ENCODE results near the gene PLPPR5. TPM values are rescaled to one million over a fixed set of nuclear protein-coding genes. Genes with fewer than 3 reads are reported as not detected.

The PLPPR5 gene
- total and polyA plus RNA-seq, 9 of the 15 experiments (the other 6 are each of a cell fraction or from before 2014, with no cell fraction given) = not detected

DNA sequence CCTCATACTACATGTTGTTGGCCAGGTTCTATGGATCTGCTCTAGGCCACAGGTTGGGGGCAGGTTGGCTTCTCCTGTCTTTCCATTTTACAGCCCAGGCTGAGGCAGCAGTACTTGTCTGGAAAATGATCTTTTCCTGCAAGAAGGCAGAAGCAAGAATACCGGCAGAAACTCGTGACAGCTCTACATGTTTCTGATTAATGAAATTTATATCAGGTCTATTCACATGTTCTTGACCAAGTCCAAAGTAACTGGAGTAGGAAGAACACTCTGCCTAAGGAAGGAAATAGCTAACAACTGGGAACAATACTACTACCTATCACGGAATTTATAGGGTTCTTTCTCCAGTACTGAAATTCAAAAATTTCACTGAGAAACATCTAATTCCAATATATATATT lies 98.3 kb downstream of the PLPPR5 start (continued):
- TF ChIP-seq, protein P1, sequence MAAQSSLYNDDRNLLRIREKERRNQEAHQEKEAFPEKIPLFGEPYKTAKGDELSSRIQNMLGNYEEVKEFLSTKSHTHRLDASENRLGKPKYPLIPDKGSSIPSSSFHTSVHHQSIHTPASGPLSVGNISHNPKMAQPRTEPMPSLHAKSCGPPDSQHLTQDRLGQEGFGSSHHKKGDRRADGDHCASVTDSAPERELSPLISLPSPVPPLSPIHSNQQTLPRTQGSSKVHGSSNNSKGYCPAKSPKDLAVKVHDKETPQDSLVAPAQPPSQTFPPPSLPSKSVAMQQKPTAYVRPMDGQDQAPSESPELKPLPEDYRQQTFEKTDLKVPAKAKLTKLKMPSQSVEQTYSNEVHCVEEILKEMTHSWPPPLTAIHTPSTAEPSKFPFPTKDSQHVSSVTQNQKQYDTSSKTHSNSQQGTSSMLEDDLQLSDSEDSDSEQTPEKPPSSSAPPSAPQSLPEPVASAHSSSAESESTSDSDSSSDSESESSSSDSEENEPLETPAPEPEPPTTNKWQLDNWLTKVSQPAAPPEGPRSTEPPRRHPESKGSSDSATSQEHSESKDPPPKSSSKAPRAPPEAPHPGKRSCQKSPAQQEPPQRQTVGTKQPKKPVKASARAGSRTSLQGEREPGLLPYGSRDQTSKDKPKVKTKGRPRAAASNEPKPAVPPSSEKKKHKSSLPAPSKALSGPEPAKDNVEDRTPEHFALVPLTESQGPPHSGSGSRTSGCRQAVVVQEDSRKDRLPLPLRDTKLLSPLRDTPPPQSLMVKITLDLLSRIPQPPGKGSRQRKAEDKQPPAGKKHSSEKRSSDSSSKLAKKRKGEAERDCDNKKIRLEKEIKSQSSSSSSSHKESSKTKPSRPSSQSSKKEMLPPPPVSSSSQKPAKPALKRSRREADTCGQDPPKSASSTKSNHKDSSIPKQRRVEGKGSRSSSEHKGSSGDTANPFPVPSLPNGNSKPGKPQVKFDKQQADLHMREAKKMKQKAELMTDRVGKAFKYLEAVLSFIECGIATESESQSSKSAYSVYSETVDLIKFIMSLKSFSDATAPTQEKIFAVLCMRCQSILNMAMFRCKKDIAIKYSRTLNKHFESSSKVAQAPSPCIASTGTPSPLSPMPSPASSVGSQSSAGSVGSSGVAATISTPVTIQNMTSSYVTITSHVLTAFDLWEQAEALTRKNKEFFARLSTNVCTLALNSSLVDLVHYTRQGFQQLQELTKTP (IDR thresholded peaks at IDR 0.05; ENCODE audit: low read depth in 1 of 2, partially characterized antibody in 2 of 2) = no peak
- TF ChIP-seq ILK (tag; IDR thresholded peaks at IDR 0.05; ENCODE audit: borderline replicate concordance, low read depth) = no peak

DNA sequence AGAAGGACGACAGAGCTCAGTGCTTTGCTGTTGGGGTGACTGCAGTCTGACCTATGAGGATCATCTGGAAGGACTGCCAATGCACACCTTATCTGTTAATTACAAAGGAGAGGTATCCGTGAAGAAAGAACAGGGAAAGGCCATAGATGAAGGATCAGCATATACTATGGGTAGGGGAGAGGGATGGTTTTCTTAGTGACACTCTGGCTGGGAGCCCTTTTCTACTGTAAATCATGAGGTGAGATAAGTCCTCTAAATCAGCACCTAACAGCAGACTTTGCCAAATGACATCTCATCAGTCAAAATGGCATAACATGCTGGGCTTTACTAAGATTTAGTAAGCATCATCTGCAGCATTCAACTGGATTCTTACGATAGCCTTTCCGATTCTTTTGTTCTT lies 100.0 kb downstream of the PLPPR5 start:
- 0 out of 2 replicates have a peak, but pooled peaks cover 3% of the 10 kb centered on the region for H3K9me3 ChIP-seq (replicated peaks; ENCODE audit: control insufficient read depth, insufficient read depth, low read depth, low read length)
- intact Hi-C loops (cut with micrococcal nuclease) (no loop called here), in situ Hi-C loops (cut with MboI) (no loop called here)
- H3K4me3 ChIP-seq = no peak overlapping the region
- ChIA-PET CTCF (ENCODE audit: low intra/inter-chr PET ratio) (no interaction called here), POLR2A (no interaction called here)
- no peaks in the 10 kb centered on the region for H3K36me3 ChIP-seq (ENCODE audit: control insufficient read depth, insufficient read depth, low read length)
- H3K9me1 ChIP-seq (ENCODE audit: control insufficient read depth, insufficient read depth, low read length) = no peaks in the 10 kb centered on the region
- no peaks in the 10 kb centered on the region for H3K4me1 ChIP-seq (replicated peaks in 1 of 2; ENCODE audit: control insufficient read depth in 2 of 2, insufficient read depth in 2 of 2, low read length in 2 of 2)
- WGBS (ENCODE audit: insufficient coverage, low coverage, missing lambda C conversion rate) = 0% methylated on average over 4 of the region's 4 CpGs
- no peak for DNase-seq (ENCODE audit: extremely low read depth in 1 of 4, low spot score in 3 of 4)
- no peak overlapping the region for H3K27ac ChIP-seq (ENCODE audit: extremely low read depth, low read depth, low read length)
- H2AFZ ChIP-seq (ENCODE audit: low read depth, low read length) = no peak overlapping the region
- H3K9ac ChIP-seq (ENCODE audit: insufficient read depth in 1 of 2, low read depth in 2 of 2, low read length in 2 of 2) = no peak overlapping the region
- TF ChIP-seq EWSR1 (IDR thresholded peaks at IDR 0.05; ENCODE audit: borderline replicate concordance, low read depth, partially characterized antibody) (no peak), PTBP1 (IDR thresholded peaks at IDR 0.05; ENCODE audit: low read depth, low read length) (no peak)
- TF ChIP-seq, protein P2, sequence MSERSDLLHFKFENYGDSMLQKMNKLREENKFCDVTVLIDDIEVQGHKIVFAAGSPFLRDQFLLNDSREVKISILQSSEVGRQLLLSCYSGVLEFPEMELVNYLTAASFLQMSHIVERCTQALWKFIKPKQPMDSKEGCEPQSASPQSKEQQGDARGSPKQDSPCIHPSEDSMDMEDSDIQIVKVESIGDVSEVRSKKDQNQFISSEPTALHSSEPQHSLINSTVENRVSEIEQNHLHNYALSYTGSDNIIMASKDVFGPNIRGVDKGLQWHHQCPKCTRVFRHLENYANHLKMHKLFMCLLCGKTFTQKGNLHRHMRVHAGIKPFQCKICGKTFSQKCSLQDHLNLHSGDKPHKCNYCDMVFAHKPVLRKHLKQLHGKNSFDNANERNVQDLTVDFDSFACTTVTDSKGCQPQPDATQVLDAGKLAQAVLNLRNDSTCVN (CRISPR knock-in tag; IDR thresholded peaks at IDR 0.05) = no peak
- no TSS peak for BruUV-seq (replicated peaks)
- no peak overlapping the region for H3K4me2 ChIP-seq (ENCODE audit: insufficient read depth, low read length)
- no peak for ATAC-seq
- no peaks in the 10 kb centered on the region for H3K27me3 ChIP-seq (ENCODE audit: control insufficient read depth in 2 of 2, insufficient read depth in 2 of 2, low read length in 2 of 2)
- no peak for FAIRE-seq
- no peaks in the 10 kb centered on the region for H3K79me2 ChIP-seq (ENCODE audit: control insufficient read depth, insufficient read depth, low read length)
- H4K20me1 ChIP-seq (replicated peaks; ENCODE audit: control insufficient read depth, insufficient read depth, low read length) = no peaks in the 10 kb centered on the region
